ENCODE measurements around the gene ACOT12. TPM values are rescaled to one million over a fixed set of nuclear protein-coding genes. Genes with fewer than 3 reads are reported as not detected.

ACOT12 gene
- polyA plus RNA-seq, 1 donor (not counting 4 experiments of a cell fraction or from before 2014, with no cell fraction given), result not detected

DNA sequence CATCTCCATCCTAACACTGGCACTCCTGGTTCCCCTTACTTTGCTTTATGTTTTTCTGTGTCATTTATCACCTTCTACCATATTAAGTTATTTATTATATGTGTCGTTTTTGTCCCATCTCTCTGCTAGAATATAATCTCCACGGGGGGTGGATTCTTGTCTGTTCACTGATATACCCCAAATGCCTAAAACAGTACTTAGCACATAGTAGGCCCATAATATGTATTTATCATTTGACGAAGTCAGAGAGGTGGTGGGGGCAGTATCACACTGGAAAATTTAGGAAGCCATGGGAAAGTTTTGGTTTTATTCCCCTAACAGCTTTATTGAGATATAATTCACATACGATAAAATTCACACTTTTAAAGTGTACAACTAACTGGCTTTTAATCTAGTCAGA is 78.1 kb downstream of the ACOT12 start:
- Histone ChIP-seq H3K79me2 (ENCODE audit: control insufficient read depth, insufficient read depth, low read length) (no peaks in the 10 kb centered on the region), H3K4me2 (ENCODE audit: control insufficient read depth, extremely low read depth, insufficient read depth, low read depth, low read length) (no peak overlapping the region), H4K20me1 (ENCODE audit: control insufficient read depth, extremely low read depth, insufficient read depth, low read length) (no peaks in the 10 kb centered on the region), H3K36me3 (ENCODE audit: control insufficient read depth in 2 of 2, extremely low read depth in 1 of 2, insufficient read depth in 2 of 2, low read length in 2 of 2) (peaks cover 3 to 6% of the 10 kb centered on the region in 2 experiments), H3K9me3 (ENCODE audit: control insufficient read depth, low read depth, low read length) (no peaks in the 10 kb centered on the region), H3K27ac (ENCODE audit: control insufficient read depth, insufficient read depth, low read length) (no peak overlapping the region), H2AFZ (ENCODE audit: control insufficient read depth, low read length) (no peak overlapping the region), H3K9me1 (ENCODE audit: control insufficient read depth, extremely low read depth, insufficient read depth, low read length) (no peaks in the 10 kb centered on the region), H3K4me3 (ENCODE audit: control insufficient read depth in 2 of 3, extremely low read depth in 1 of 3, insufficient read depth in 2 of 3, low read depth in 1 of 3, low read length in 3 of 3) (no peak overlapping the region), H3K4me1 (ENCODE audit: control insufficient read depth, extremely low read depth, insufficient read depth, low read length) (no peaks in the 10 kb centered on the region), H3K9ac (ENCODE audit: control insufficient read depth, extremely low read depth, insufficient read depth, low read length) (no peak overlapping the region), H3K27me3 (ENCODE audit: control insufficient read depth, extremely low read depth, insufficient read depth, low read length) (no peaks in the 10 kb centered on the region)
- TF ChIP-seq, protein P1, sequence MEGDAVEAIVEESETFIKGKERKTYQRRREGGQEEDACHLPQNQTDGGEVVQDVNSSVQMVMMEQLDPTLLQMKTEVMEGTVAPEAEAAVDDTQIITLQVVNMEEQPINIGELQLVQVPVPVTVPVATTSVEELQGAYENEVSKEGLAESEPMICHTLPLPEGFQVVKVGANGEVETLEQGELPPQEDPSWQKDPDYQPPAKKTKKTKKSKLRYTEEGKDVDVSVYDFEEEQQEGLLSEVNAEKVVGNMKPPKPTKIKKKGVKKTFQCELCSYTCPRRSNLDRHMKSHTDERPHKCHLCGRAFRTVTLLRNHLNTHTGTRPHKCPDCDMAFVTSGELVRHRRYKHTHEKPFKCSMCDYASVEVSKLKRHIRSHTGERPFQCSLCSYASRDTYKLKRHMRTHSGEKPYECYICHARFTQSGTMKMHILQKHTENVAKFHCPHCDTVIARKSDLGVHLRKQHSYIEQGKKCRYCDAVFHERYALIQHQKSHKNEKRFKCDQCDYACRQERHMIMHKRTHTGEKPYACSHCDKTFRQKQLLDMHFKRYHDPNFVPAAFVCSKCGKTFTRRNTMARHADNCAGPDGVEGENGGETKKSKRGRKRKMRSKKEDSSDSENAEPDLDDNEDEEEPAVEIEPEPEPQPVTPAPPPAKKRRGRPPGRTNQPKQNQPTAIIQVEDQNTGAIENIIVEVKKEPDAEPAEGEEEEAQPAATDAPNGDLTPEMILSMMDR (optimal IDR thresholded peaks at IDR 0.05 in 1 of 3, IDR thresholded peaks at IDR 0.05 in 1 of 3, conservative IDR thresholded peaks at IDR 0.05 in 1 of 3; ENCODE audit: extremely low read depth in 1 of 3, insufficient read depth in 2 of 3, low read length in 3 of 3), result no peak
- no peak for TF ChIP-seq EZH2 (IDR thresholded peaks at IDR 0.05; ENCODE audit: low read length)
- DNase-seq (ENCODE audit: low read depth, low spot score) (no peak), FAIRE-seq (no peak)
- dilution Hi-C loops (cut with MboI; ENCODE audit: extremely low pct_ligation_motif_present, low sequenced_read_pairs), result no loop called here

DNA sequence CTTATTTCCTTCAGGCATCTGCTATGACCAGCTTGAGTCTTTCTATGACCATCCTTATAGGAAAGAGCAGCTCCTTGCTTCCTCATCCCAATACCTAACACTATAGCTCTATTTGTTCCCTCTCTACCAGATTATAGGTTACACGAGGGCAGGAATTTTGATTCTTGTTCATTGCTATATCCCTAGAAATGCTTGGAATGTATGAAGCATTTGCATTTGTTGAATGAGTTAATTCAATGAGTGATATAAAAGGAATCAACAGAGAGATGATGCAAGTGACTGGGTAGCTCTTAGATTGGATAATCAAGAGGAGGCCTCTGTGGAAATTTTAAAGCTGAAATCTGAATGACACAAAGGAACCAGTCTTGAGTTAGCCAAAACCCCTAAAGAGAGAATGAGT is 78.6 kb downstream of the ACOT12 start:
- no peaks in the 10 kb centered on the region for H3K4me1 ChIP-seq (ENCODE audit: control insufficient read depth, extremely low read depth, insufficient read depth, low read length)
- no peak overlapping the region for H3K4me3 ChIP-seq (ENCODE audit: control insufficient read depth in 2 of 3, extremely low read depth in 1 of 3, insufficient read depth in 2 of 3, low read depth in 1 of 3, low read length in 3 of 3)
- DNase-seq (ENCODE audit: low read depth, low spot score), result no peak
- dilution Hi-C loops (cut with MboI; ENCODE audit: extremely low pct_ligation_motif_present, low sequenced_read_pairs), result no loop called here
- no peak for TF ChIP-seq EZH2 (IDR thresholded peaks at IDR 0.05; ENCODE audit: low read length)
- TF ChIP-seq, protein P1 (optimal IDR thresholded peaks at IDR 0.05 in 1 of 3, IDR thresholded peaks at IDR 0.05 in 1 of 3, conservative IDR thresholded peaks at IDR 0.05 in 1 of 3; ENCODE audit: extremely low read depth in 1 of 3, insufficient read depth in 2 of 3, low read length in 3 of 3), result no peak
- no peak overlapping the region for H2AFZ ChIP-seq (ENCODE audit: control insufficient read depth, low read length)
- no peak overlapping the region for H3K4me2 ChIP-seq (ENCODE audit: control insufficient read depth, extremely low read depth, insufficient read depth, low read depth, low read length)
- no peaks in the 10 kb centered on the region for H4K20me1 ChIP-seq (ENCODE audit: control insufficient read depth, extremely low read depth, insufficient read depth, low read length)
- H3K27me3 ChIP-seq (ENCODE audit: control insufficient read depth, extremely low read depth, insufficient read depth, low read length), result no peaks in the 10 kb centered on the region
- no peak overlapping the region for H3K27ac ChIP-seq (ENCODE audit: control insufficient read depth, insufficient read depth, low read length)
- no peak overlapping the region for H3K9ac ChIP-seq (ENCODE audit: control insufficient read depth, extremely low read depth, insufficient read depth, low read length)
- no peak for FAIRE-seq
- no peaks in the 10 kb centered on the region for H3K9me3 ChIP-seq (ENCODE audit: control insufficient read depth, low read depth, low read length)
- no peaks in the 10 kb centered on the region for H3K79me2 ChIP-seq (ENCODE audit: control insufficient read depth, insufficient read depth, low read length)
- H3K36me3 ChIP-seq (ENCODE audit: control insufficient read depth in 2 of 2, extremely low read depth in 1 of 2, insufficient read depth in 2 of 2, low read length in 2 of 2), result peaks cover 3 to 6% of the 10 kb centered on the region in 2 experiments
- no peaks in the 10 kb centered on the region for H3K9me1 ChIP-seq (ENCODE audit: control insufficient read depth, extremely low read depth, insufficient read depth, low read length)

Measured in keratinocyte (primary cell).